ENCODE measurements around the gene DTD2.

The DTD2 gene

DNA sequence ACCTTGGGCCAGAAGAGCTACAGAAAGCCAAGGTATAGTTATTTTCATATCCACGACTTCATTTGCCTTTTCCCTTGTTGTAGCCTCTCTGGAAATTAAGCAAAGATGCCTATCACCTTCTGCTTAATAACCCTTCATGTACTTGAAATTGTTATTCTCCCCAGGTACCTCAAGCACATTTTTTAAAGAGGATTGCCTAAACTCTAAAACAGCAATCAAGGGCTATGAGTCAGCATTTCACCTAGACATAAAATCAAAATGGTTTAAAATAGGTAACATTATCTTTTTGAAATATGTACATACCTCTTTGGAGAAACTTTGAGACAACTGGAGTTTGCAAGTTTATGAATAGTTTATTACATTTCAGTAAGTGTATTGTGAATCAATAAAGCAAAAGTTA, 11.6 kb downstream of the DTD2 start (continued):
- TF ChIP-seq, protein P1, sequence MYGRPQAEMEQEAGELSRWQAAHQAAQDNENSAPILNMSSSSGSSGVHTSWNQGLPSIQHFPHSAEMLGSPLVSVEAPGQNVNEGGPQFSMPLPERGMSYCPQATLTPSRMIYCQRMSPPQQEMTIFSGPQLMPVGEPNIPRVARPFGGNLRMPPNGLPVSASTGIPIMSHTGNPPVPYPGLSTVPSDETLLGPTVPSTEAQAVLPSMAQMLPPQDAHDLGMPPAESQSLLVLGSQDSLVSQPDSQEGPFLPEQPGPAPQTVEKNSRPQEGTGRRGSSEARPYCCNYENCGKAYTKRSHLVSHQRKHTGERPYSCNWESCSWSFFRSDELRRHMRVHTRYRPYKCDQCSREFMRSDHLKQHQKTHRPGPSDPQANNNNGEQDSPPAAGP (tag by site-specific recombination; IDR thresholded peaks at IDR 0.05), result no peak

DNA sequence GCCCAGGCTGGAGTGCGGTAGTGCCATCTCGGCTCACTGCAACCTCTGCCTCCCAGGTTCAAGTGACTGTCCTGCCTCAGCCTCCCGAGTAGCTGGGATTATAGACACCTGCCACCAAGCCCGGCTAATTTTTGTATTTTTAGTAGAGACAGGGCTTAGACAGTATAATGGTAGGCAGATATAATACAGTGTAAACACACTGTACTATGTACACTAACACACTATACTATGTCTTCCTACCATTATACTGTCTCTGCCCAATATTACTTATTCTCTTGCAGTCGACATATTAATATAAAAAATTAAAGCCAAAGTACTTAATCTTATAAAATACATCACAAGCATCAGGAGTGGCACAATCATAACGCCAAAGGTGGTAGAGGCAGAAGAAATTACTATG, 15.0 kb downstream of the DTD2 start:
- Histone ChIP-seq H3K4me1 (ENCODE audit: control insufficient read depth, insufficient read depth, low read length) (no peaks in the 10 kb centered on the region), H3K27ac (ENCODE audit: extremely low read depth, low read depth, low read length) (no peak overlapping the region), H3K9me3 (ENCODE audit: control insufficient read depth, insufficient read depth, low read depth, low read length) (no peaks in the 10 kb centered on the region), H3K4me3 (ENCODE audit: low read depth, low read length) (no peak overlapping the region), H3K36me3 (ENCODE audit: control insufficient read depth in 2 of 2, insufficient read depth in 1 of 2, low read length in 2 of 2) (peaks cover 4% of the 10 kb centered on the region in 2 experiments; a peak in 2 of 3 replicates)
- CTCF ChIA-PET, result interaction anchor here (0.7 kb wide), 1 partner anchor 494 kb away, joined by 3 read pairs; no protein-coding TSS in a partner anchor
- POLR2A ChIA-PET, result interaction anchor here (1.1 kb wide), 1 partner anchor 21 kb away, joined by 5 read pairs; the partner anchor contains the start of gene HEATR5A
- no peak for TF ChIP-seq ZBTB21 (tag by site-specific recombination; IDR thresholded peaks at IDR 0.05)
- no peak for TF ChIP-seq ZNF610 (tag by site-specific recombination; IDR thresholded peaks at IDR 0.05; ENCODE audit: borderline replicate concordance)

DNA sequence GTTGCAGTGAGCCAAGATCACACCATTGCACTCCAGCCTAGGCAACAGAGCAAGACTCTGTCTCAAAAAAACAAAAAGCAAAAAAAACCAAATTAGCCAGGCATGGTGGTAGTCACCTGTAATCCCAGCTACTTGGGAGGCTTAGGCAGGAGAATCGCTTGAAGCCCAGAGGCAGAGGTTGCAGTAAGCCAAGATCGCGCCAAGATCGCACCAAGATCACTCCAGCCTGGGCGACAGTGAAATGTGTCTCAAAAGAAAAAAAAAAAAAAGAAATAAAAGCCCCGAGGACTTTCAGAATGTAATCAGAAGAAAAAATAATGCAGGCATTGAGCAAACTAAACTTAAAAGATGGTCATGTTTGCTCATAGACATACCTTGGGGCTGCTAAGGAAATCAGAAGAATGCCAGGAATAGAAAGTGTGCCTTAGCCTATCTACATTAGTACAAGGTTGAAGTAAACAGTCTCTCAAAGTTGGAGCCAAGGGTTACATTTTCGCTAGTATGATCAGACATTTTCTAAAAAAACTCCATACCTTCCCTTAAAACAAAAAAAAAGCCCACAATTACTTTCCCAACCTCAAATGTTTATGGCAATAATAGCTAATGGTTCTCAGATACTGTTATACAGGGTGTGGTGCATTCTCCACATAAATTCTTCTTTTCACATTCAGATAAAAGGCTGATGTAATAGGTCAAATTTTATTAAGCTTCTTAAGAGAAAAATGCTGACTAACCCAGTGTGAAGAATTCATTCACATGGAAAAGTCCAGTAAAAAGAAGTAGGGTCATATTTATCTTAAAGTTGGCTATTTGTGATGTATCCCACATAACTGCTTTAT, 15.8 kb downstream of the DTD2 start:
- CTCF ChIA-PET, result interaction anchor here (0.6 to 0.7 kb wide), 2 partner anchors 30 to 494 kb away, joined by 3 read pairs; no protein-coding TSS in a partner anchor
- no peak overlapping the region for H3K27ac ChIP-seq (ENCODE audit: extremely low read depth, low read depth, low read length)
- POLR2A ChIA-PET, result interaction anchor here (1.1 to 1.4 kb wide), 2 partner anchors 20 to 21 kb away, joined by 3 to 5 read pairs; partner anchors contain the start of gene HEATR5A

DNA sequence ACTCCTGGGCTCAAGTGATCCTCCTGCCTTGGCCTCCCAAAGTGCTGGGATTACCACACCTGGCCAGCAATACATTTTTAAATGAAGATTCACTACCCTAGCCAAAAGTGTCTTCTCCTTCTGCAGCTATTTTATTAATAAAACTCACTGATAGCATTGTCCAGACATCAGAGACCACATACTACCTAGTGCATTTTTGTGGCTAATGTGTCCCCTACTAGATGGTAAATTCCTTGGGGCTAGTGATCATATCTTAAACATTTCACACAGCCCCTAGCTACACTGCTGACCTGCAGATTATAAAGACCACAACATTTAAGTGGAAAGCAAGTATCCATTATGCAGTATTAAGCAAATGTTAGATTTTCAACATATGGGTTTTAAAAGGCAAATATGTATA, 17.0 kb downstream of the DTD2 start:
- CTCF ChIA-PET, result no interaction called here
- Histone ChIP-seq H3K27ac (ENCODE audit: extremely low read depth, low read depth, low read length) (no peak overlapping the region), H3K9me3 (ENCODE audit: control insufficient read depth, insufficient read depth, low read depth, low read length) (no peaks in the 10 kb centered on the region), H3K4me3 (ENCODE audit: low read depth, low read length) (no peak overlapping the region), H3K36me3 (ENCODE audit: control insufficient read depth in 2 of 2, insufficient read depth in 1 of 2, low read length in 2 of 2) (no peaks in the 10 kb centered on the region; a peak in 1 of 3 replicates), H3K4me1 (ENCODE audit: control insufficient read depth, insufficient read depth, low read length) (no peaks in the 10 kb centered on the region)
- POLR2A ChIA-PET, result interaction anchor here (1.4 kb wide), 1 partner anchor 20 kb away, joined by 3 read pairs; the partner anchor contains the start of gene HEATR5A
- TF ChIP-seq ZNF521 (tag by site-specific recombination; IDR thresholded peaks at IDR 0.05), result no peak
- TF ChIP-seq ZNF658 (tag by site-specific recombination; IDR thresholded peaks at IDR 0.05), result no peak
- no peak for TF ChIP-seq ZNF544 (tag by site-specific recombination; IDR thresholded peaks at IDR 0.05)
- TF ChIP-seq, protein P2, sequence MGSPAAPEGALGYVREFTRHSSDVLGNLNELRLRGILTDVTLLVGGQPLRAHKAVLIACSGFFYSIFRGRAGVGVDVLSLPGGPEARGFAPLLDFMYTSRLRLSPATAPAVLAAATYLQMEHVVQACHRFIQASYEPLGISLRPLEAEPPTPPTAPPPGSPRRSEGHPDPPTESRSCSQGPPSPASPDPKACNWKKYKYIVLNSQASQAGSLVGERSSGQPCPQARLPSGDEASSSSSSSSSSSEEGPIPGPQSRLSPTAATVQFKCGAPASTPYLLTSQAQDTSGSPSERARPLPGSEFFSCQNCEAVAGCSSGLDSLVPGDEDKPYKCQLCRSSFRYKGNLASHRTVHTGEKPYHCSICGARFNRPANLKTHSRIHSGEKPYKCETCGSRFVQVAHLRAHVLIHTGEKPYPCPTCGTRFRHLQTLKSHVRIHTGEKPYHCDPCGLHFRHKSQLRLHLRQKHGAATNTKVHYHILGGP (tag by site-specific recombination; IDR thresholded peaks at IDR 0.05), result no peak
- no peak for TF ChIP-seq ZNF626 (tag by site-specific recombination; IDR thresholded peaks at IDR 0.05)
- TF ChIP-seq ZNF354C (tag by site-specific recombination; IDR thresholded peaks at IDR 0.05; ENCODE audit: borderline replicate concordance, low read depth), result no peak
- no peak for TF ChIP-seq GFI1B (tag by site-specific recombination; IDR thresholded peaks at IDR 0.05)
- TF ChIP-seq, protein P3, sequence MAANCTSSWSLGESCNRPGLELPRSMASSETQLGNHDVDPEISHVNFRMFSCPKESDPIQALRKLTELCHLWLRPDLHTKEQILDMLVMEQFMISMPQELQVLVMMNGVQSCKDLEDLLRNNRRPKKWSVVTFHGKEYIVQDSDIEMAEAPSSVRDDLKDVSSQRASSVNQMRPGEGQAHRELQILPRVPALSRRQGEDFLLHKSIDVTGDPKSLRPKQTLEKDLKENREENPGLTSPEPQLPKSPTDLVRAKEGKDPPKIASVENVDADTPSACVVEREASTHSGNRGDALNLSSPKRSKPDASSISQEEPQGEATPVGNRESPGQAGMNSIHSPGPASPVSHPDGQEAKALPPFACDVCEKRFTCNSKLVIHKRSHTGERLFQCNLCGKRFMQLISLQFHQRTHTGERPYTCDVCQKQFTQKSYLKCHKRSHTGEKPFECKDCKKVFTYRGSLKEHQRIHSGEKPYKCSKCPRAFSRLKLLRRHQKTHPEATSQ (tag by site-specific recombination; IDR thresholded peaks at IDR 0.05), result no peak
- TF ChIP-seq ZNF394 (tag by site-specific recombination; IDR thresholded peaks at IDR 0.05; ENCODE audit: borderline replicate concordance), result no peak

More for the DNA sequence above, 15.8 kb downstream of the DTD2 start:
- Histone ChIP-seq H3K4me3 (ENCODE audit: low read depth, low read length) (no peak overlapping the region), H3K36me3 (ENCODE audit: control insufficient read depth in 2 of 2, insufficient read depth in 1 of 2, low read length in 2 of 2) (peaks cover 0 to 2% of the 10 kb centered on the region in 2 experiments; a peak in 2 of 3 replicates), H3K9me3 (ENCODE audit: control insufficient read depth, insufficient read depth, low read depth, low read length) (no peaks in the 10 kb centered on the region), H3K4me1 (ENCODE audit: control insufficient read depth, insufficient read depth, low read length) (no peaks in the 10 kb centered on the region)
- no peak for TF ChIP-seq REPIN1 (tag by site-specific recombination; IDR thresholded peaks at IDR 0.05; ENCODE audit: low read depth)
- TF ChIP-seq, protein P4, sequence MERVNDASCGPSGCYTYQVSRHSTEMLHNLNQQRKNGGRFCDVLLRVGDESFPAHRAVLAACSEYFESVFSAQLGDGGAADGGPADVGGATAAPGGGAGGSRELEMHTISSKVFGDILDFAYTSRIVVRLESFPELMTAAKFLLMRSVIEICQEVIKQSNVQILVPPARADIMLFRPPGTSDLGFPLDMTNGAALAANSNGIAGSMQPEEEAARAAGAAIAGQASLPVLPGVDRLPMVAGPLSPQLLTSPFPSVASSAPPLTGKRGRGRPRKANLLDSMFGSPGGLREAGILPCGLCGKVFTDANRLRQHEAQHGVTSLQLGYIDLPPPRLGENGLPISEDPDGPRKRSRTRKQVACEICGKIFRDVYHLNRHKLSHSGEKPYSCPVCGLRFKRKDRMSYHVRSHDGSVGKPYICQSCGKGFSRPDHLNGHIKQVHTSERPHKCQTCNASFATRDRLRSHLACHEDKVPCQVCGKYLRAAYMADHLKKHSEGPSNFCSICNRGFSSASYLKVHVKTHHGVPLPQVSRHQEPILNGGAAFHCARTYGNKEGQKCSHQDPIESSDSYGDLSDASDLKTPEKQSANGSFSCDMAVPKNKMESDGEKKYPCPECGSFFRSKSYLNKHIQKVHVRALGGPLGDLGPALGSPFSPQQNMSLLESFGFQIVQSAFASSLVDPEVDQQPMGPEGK (tag by site-specific recombination; IDR thresholded peaks at IDR 0.05), result no peak
- TF ChIP-seq ZNF510 (tag by site-specific recombination; IDR thresholded peaks at IDR 0.05; ENCODE audit: insufficient replicate concordance), result no peak
- TF ChIP-seq, protein P5, sequence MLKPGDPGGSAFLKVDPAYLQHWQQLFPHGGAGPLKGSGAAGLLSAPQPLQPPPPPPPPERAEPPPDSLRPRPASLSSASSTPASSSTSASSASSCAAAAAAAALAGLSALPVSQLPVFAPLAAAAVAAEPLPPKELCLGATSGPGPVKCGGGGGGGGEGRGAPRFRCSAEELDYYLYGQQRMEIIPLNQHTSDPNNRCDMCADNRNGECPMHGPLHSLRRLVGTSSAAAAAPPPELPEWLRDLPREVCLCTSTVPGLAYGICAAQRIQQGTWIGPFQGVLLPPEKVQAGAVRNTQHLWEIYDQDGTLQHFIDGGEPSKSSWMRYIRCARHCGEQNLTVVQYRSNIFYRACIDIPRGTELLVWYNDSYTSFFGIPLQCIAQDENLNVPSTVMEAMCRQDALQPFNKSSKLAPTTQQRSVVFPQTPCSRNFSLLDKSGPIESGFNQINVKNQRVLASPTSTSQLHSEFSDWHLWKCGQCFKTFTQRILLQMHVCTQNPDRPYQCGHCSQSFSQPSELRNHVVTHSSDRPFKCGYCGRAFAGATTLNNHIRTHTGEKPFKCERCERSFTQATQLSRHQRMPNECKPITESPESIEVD (tag by site-specific recombination; IDR thresholded peaks at IDR 0.05), result peak; percentile 48
- TF ChIP-seq, protein P6, sequence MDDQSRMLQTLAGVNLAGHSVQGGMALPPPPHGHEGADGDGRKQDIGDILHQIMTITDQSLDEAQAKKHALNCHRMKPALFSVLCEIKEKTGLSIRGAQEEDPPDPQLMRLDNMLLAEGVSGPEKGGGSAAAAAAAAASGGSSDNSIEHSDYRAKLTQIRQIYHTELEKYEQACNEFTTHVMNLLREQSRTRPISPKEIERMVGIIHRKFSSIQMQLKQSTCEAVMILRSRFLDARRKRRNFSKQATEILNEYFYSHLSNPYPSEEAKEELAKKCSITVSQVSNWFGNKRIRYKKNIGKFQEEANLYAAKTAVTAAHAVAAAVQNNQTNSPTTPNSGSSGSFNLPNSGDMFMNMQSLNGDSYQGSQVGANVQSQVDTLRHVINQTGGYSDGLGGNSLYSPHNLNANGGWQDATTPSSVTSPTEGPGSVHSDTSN (CRISPR knock-in tag; IDR thresholded peaks at IDR 0.05), result no peak
- no peak for TF ChIP-seq KLF8 (tag by site-specific recombination; IDR thresholded peaks at IDR 0.05)
